ENCODE measurements around the gene MRPL18.
A peak's percentile ranks its signal among the peaks of the same experiment; 100 is the strongest.

Gene MRPL18

GRCh38 chr6:159761129-159761872, 29.0 kb upstream of the MRPL18 start:
- DNase-seq (ENCODE audit: low read depth) = no peak
- TF ChIP-seq, protein P1, sequence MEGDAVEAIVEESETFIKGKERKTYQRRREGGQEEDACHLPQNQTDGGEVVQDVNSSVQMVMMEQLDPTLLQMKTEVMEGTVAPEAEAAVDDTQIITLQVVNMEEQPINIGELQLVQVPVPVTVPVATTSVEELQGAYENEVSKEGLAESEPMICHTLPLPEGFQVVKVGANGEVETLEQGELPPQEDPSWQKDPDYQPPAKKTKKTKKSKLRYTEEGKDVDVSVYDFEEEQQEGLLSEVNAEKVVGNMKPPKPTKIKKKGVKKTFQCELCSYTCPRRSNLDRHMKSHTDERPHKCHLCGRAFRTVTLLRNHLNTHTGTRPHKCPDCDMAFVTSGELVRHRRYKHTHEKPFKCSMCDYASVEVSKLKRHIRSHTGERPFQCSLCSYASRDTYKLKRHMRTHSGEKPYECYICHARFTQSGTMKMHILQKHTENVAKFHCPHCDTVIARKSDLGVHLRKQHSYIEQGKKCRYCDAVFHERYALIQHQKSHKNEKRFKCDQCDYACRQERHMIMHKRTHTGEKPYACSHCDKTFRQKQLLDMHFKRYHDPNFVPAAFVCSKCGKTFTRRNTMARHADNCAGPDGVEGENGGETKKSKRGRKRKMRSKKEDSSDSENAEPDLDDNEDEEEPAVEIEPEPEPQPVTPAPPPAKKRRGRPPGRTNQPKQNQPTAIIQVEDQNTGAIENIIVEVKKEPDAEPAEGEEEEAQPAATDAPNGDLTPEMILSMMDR (IDR thresholded peaks at IDR 0.05; ENCODE audit: control insufficient read depth, insufficient read depth, low read depth, low read length, missing control alignments) = no peak
- H3K4me3 ChIP-seq (ENCODE audit: control insufficient read depth, low read depth, low read length) = peak overlapping the region; percentile 38

DNA sequence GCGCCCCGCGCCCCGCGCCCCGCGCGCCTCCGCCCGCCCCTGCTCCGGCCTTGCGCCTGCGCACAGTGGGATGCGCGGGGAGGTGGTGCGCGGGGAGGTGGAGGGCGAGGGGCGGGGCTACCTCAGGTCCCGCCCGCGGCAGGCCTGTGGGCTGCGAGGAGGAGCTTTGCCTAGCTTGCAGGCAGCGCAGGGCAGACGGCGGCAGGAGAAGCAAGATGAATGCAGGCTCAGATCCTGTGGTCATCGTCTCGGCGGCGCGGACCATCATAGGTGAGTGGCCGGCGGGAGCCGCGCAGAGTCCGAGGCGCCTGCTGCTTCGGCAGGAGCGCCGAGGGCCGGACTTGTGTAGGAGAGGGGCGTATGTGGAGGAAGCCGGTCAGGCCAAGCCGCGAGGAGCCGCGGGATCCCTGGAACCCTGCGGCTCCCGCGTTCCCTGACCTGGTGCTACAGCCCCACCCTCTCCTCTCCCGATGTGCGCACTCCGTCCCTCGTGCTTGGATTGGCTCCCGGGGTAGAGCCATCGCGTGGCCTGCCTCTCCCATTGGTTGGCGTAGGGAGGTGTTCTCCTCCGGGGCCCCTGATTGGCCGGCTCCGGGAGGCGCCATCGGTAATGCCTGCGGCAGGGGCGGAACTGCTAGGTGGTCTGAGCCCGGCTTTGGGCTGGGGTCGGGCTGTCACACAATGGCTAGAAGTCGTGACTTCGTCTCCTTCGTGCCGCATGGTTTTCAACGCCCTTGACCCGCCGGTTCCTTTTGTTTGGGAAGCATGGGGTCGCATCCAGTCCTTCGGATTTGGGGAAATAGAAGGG, 28.2 kb upstream of the MRPL18 start, which contains the start of gene ACAT2:
ACAT2 (plus strand) TSS at position 173 of the 808 bp plus-strand sequence; CDS start at position 216, 43 bp downstream.
- H3K4me3 ChIP-seq (ENCODE audit: control insufficient read depth, low read depth, low read length) = peak within 1 kb of the TSS; percentile 64
- TF ChIP-seq, protein P1 (IDR thresholded peaks at IDR 0.05; ENCODE audit: control insufficient read depth, insufficient read depth, low read depth, low read length, missing control alignments) = no peak
- DNase-seq (ENCODE audit: low read depth) = peak; percentile 61

- no peak for DNase-seq (ENCODE audit: low read depth)
- H3K4me3 ChIP-seq (ENCODE audit: control insufficient read depth, low read depth, low read length) = peak overlapping the region; percentile 64
- TF ChIP-seq, protein P1 (IDR thresholded peaks at IDR 0.05; ENCODE audit: control insufficient read depth, insufficient read depth, low read depth, low read length, missing control alignments) = no peak
Observed at GRCh38 chr6:159762681-159763293, 27.5 kb upstream of the MRPL18 start.

- TF ChIP-seq, protein P1 (IDR thresholded peaks at IDR 0.05; ENCODE audit: control insufficient read depth, insufficient read depth, low read depth, low read length, missing control alignments) = no peak
- no peak overlapping the region for H3K4me3 ChIP-seq (ENCODE audit: control insufficient read depth, low read depth, low read length)
- DNase-seq (ENCODE audit: low read depth) = no peak
Observed at GRCh38 chr6:159766906-159767305, 23.4 kb upstream of the MRPL18 start.

DNA sequence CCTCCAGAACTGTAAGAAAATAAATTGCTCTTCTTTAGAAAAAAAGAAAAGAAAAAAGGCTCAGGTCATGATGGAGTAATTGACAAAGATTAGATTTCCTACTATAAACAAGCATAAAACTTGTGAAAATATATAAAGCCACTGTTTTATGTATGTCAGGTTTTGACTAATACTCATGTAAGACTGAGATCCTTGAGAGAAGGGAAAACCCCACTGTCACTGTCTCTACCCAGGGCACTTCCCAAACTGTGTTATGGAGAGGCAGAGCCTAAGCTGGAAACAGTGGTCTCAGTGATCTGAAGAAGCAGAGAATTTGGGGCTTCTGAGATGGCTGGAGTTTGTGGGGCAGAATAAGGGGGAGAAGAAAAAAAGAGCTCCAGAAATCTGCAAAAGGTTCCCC, 20.8 kb upstream of the MRPL18 start:
- H3K4me3 ChIP-seq (ENCODE audit: control insufficient read depth, low read depth, low read length) = no peak overlapping the region
- DNase-seq (ENCODE audit: low read depth) = no peak
- TF ChIP-seq, protein P1 (IDR thresholded peaks at IDR 0.05; ENCODE audit: control insufficient read depth, insufficient read depth, low read depth, low read length, missing control alignments) = no peak

DNA sequence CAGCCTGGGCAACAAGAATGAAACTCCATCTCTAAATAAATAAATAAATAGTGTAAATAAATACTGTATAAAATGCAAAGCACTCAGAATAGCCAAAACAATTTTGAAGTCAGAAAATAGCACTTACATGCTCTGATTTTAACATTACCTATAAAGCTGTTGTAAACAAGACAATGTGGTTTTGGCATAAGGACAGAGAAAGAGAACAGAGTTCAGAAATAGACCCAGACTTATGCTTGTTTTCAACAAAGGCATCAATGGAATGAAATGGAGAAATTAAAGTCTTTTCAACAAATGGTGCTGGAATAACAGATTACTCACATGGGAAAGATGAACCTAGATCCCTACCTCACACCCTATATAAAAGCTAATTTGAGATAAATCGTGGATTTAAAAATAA, 18.1 kb upstream of the MRPL18 start:
- no peak for DNase-seq (ENCODE audit: low read depth)
- TF ChIP-seq, protein P1 (IDR thresholded peaks at IDR 0.05; ENCODE audit: control insufficient read depth, insufficient read depth, low read depth, low read length, missing control alignments) = no peak
- H3K4me3 ChIP-seq (ENCODE audit: control insufficient read depth, low read depth, low read length) = no peak overlapping the region
